HG03095 (cell line): ENCODE data around the gene EEF1A1.
"Not testable (repeated sequence)": the region's sequence is repeated elsewhere in the genome, so short reads cannot be mapped to it uniquely, and the experiment has no call there.

Experiments
- ATAC-seq: cut with Tn5 transposase; IDR thresholded peaks from one replicate; pipeline ENCODE4 v1.9.1; 2021; ENCODE audit warnings: moderate library complexity; ENCODE audit not compliant: unreplicated experiment

Gene EEF1A1

GRCh38 chr6:73520688-73521350 lies at the start of gene EEF1A1:
Gene EEF1A1, minus strand, starts transcription at chr6:73521032. Its CDS starts 1,006 bp downstream, at chr6:73520026.
- ATAC-seq = peak; percentile 53

DNA sequence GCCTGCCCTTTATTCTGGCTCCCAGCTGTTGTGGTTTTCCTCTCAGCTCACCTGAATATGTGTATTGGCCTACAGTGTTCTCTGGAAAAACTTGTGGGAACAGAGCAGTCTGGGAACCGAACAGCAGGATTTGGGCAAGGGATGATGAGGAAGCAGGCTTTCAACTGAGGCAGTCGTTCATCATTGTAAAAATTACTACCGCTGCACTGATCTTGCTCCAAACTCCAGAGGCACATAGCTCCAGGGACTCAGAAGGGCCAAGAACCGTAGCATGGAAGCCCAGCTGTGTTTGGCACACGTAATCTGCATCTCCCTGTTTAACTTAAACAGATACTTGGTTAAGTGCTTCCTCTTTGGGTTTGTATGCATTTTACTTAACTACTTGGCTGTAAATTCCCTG lies 48.3 kb upstream of the EEF1A1 start:
- no peak for ATAC-seq

- no peak for ATAC-seq
These were observed 46.2 kb upstream of the EEF1A1 start for GRCh38 chr6:73566954-73567591.

DNA sequence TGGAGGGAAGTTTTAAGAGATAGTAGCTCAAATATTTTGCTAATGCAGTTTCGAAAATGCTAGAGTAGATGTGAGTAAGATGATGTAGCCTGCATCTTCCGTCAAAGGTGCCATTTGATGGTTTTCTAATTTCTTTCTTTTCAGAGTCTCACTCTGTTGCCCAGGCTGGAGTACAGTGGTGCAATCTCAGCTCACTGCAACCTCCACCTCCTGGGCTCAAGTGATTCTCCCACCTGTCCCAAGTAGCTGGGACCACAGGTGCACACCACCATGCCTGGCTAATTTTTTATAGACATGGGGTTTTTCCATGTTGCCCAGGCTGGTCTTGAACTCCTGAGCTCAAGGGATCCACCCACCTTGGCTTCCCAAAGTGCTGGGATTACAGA lies 45.6 kb upstream of the EEF1A1 start:
- ATAC-seq = not testable (repeated sequence)

GRCh38 chr6:73565767-73566485 lies 45.1 kb upstream of the EEF1A1 start:
- no peak for ATAC-seq

DNA sequence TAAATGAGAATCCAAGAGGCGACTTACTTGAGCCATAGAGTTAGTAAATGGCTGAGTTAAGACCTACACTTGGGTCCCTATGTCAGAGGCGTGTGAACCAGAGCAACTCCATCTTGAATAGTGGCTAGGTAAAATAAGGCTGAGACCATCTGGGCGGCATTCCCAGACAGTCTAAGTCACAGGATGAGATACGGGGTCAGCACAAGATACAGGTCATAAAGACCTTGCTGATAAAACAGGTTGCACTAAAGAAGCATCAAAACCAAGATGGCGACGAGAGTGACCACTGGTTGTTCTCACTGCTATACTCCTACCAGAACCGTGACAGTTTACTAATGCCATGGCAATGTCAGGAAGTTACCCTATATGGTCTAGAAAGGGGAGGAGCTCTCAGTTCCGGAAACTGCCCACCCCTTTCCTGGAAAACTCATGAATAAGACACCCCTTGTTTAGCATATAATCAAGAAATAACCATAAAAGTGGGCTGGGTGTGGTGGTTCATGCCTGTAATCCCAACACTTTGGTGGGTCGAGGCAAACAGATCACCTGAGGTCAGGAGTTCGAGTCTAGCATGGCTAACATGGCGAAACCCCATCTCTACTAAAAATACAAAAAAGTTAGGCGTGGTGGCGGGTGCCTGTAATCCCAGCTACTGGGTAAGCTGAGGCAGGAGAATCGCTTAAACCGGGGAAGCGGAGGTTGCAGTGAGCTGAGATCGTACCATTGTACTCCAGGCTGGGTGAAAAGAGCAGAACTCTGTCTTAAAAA lies 43.9 kb upstream of the EEF1A1 start:
- no peak for ATAC-seq

DNA sequence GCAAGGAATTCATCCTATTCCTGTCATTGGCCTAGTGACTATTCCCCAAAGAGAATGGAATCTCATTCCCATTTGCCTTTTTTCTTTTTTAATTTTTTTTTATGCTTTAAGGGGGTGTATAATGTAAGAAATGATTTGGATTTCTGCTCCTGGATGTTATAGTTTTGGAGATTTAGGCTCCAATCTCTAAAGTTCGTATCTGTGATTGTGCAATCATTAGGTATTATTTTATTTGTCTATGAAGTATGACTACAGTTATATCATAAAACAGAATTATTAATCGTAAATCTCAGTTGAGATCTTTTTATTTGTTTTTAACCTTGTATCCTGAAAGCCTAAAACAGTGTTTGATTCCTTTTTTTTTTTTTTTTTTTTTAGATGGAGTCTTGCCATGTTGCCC lies 41.7 kb upstream of the EEF1A1 start:
- no peak for ATAC-seq

DNA sequence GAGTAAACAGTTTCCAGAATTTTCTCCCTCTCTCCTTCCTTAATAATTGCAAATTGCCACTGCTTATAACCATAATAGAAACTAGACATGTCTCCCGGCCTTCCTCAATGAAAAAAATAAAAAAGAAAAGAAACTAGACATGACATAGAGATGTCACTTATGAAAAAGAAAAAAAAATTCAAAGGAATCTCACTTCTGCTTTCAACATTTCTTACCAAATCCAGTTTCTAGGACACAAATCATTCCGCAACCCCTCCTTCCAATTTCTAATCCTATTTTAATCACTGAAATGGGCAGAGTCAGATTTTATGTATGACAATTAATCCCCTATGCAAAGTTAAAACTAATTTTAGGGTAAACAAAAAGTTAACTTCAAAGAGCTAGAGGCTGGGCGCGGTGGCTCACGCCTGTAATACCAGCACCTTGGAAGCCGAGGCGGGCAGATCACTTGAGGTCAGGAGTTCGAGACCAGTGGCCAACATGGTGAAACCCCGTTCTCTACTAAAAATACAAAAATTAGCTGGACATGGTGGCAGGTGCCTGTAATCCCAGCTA lies 40.1 kb upstream of the EEF1A1 start:
- peak; percentile 72 for ATAC-seq

GRCh38 chr6:73560182-73560732 lies 39.4 kb upstream of the EEF1A1 start:
- peak; percentile 26 for ATAC-seq

- ATAC-seq = not testable (repeated sequence)
These were observed 38.6 kb upstream of the EEF1A1 start for GRCh38 chr6:73559399-73559794.

GRCh38 chr6:73558624-73559398 lies 38.0 kb upstream of the EEF1A1 start:
- ATAC-seq = no peak

DNA sequence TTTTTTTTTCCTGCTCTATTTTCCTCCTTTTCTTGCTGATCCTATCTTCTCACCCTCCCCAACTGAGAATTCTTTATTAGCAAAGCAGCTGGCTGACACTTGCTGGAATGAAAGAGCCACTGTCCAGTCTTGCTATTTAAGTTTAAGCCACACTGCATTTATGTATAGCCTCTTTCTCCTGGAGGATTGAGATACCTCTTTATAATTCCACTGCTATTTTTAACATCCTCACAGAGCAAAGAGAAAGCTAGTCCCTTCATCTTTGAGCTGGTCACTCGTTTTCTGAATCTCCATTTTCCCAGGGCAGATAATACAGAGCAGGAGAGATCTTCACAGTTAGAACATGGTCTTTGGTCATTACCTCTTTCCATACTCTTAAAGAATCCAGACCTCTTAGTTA lies 36.0 kb upstream of the EEF1A1 start:
- ATAC-seq = no peak

DNA sequence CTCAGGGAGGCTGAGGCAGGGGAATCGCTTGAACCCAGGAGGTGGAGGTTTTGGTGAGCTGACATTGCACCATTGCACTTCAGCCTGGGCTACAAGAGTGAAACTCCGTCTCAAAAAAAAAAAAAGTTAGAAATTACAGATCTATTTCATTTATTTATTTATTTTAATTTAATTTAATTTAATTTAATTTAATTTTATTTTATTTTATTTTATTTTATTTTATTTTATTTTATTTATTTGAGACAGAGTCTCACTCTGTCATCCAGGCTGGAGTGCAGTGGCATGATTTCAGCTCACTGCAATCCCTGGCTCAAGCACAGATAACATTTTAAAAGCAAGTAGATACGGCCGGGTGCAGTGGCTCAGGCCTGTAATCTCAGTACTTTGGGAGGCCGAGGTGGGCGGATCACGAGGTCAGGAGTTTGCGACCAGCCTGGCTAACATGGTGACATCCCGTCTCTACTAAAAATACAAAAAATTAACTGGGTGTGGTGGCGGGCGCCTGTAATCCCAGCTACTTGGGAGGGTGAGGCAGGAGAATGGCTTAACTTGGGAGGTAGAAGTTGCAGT lies 34.6 kb upstream of the EEF1A1 start:
- ATAC-seq = not testable (repeated sequence)

DNA sequence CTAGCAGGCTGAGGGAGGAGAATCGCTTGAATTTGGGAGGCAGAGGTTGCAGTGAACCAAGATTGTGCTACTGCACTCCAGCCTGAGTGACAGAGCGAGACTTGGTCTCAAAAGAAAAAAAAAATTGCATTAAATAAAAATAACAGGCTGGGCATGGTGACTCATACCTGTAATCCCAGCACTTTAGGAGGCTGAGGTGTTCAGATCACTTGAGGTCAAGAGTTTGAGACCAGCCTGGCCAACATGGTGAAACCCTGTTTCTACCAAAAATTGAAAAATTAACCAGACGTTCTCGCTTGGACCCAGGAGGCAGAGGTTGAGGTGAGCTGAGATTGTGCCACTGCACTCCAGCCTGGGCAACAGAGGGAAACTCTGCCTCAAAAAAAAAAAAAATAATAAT lies 30.3 kb upstream of the EEF1A1 start:
- not testable (repeated sequence) for ATAC-seq

- ATAC-seq = no peak
These were observed 27.9 kb upstream of the EEF1A1 start for GRCh38 chr6:73548458-73549446.

- no peak for ATAC-seq
These were observed 26.2 kb upstream of the EEF1A1 start for GRCh38 chr6:73547036-73547435.

GRCh38 chr6:73542891-73543290 lies 22.1 kb upstream of the EEF1A1 start:
- no peak for ATAC-seq

GRCh38 chr6:73542481-73542880 lies 21.6 kb upstream of the EEF1A1 start:
- ATAC-seq = not testable (repeated sequence)
